ENCODE data around the gene TMEM237.

The TMEM237 gene

GRCh38 chr2:201575971-201576370, 67.3 kb downstream of the TMEM237 start:
- no peak overlapping the region for H3K4me3 ChIP-seq (ENCODE audit: low read depth in 1 of 5, low read length in 5 of 5)
- H3K27ac ChIP-seq (ENCODE audit: low read depth, low read length) = no peak overlapping the region
- no peaks in the 10 kb centered on the region for H3K9me3 ChIP-seq (ENCODE audit: control insufficient read depth in 5 of 5, low read length in 5 of 5)
- no peaks in the 10 kb centered on the region for H3K27me3 ChIP-seq (ENCODE audit: control insufficient read depth in 5 of 5, insufficient read depth in 4 of 5, low read length in 5 of 5)
- no peaks in the 10 kb centered on the region for H3K36me3 ChIP-seq (ENCODE audit: control insufficient read depth in 5 of 5, insufficient read depth in 5 of 5, low read length in 5 of 5)
- no peak overlapping the region for H3K9ac ChIP-seq (ENCODE audit: low read length in 5 of 5)
- H3K4me1 ChIP-seq (ENCODE audit: control insufficient read depth in 5 of 5, insufficient read depth in 5 of 5, low read length in 5 of 5) = peaks cover 0 to 12% (median 0%) of the 10 kb centered on the region in 5 donors

- Histone ChIP-seq H3K4me1 (ENCODE audit: control insufficient read depth in 5 of 5, insufficient read depth in 5 of 5, low read length in 5 of 5) (peaks cover 0 to under 1% (median 0%) of the 10 kb centered on the region in 5 donors), H3K9me3 (ENCODE audit: control insufficient read depth in 5 of 5, low read length in 5 of 5) (no peaks in the 10 kb centered on the region), H3K4me3 (ENCODE audit: low read depth in 1 of 5, low read length in 5 of 5) (no peak overlapping the region), H3K36me3 (ENCODE audit: control insufficient read depth in 5 of 5, insufficient read depth in 5 of 5, low read length in 5 of 5) (no peaks in the 10 kb centered on the region), H3K9ac (ENCODE audit: low read length in 5 of 5) (no peak overlapping the region), H3K27ac (ENCODE audit: low read depth, low read length) (no peak overlapping the region), H3K27me3 (ENCODE audit: control insufficient read depth in 5 of 5, insufficient read depth in 4 of 5, low read length in 5 of 5) (no peaks in the 10 kb centered on the region)
Observed at GRCh38 chr2:201574766-201575165, 68.5 kb downstream of the TMEM237 start.

DNA sequence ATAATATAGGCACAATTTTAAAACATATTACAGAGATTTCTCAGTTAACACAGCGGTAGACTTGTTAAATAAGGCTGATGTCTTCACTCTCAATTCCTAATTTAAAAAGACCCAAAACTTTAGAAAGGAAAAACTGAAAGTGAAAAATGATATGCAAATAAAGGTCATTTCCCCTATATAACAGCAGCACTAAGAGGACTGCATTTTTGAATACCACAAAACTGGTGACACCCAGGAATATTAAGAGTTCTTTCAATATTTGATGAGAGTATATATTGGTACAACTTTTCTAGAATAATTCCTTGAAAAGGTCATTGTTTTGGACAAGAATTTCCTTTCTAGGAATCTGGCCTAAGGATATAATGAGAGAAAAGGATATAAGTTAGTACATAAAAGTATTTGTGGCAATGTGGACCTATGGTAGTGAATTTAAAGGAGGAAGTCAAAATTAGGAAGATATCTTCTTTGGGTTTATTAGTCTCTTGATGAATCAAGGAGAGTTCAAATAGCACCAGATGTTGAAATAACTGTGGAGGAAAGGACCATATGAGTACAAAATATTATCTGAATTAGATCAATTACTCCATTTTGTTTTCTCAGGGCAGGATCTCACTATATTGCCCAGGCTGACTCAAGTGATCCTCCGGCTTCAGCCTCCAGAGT, 70.3 kb downstream of the TMEM237 start:
- H3K9me3 ChIP-seq (ENCODE audit: control insufficient read depth in 5 of 5, low read length in 5 of 5) = no peaks in the 10 kb centered on the region
- H3K27ac ChIP-seq (ENCODE audit: low read depth, low read length) = no peak overlapping the region
- H3K27me3 ChIP-seq (ENCODE audit: control insufficient read depth in 5 of 5, insufficient read depth in 4 of 5, low read length in 5 of 5) = no peaks in the 10 kb centered on the region
- H3K4me1 ChIP-seq (ENCODE audit: control insufficient read depth in 5 of 5, insufficient read depth in 5 of 5, low read length in 5 of 5) = no peaks in the 10 kb centered on the region
- H3K9ac ChIP-seq (ENCODE audit: low read length in 5 of 5) = no peak overlapping the region
- no peaks in the 10 kb centered on the region for H3K36me3 ChIP-seq (ENCODE audit: control insufficient read depth in 5 of 5, insufficient read depth in 5 of 5, low read length in 5 of 5)
- H3K4me3 ChIP-seq (ENCODE audit: low read depth in 1 of 5, low read length in 5 of 5) = no peak overlapping the region
